Transverse colon (tissue), 4 donors: ENCODE results near the gene CUL1.

Source experiments
- CTCF ChIP-seq, 5 experiments: fragments of 200-600 bp in 3 of 5; fragments of 450-650 bp in 2 of 5; sonication (generic) in 3 of 5; IDR thresholded peaks; 1 replicate in 2 of 5; 2 replicates in 3 of 5; pipeline ENCODE4 v1.5.1; 2016 to 2017; ENCODE audit warnings: antibody characterized with exemption in 5 of 5, inconsistent platforms in 3 of 5, mild to moderate bottlenecking in 2 of 5, moderate library complexity in 1 of 5
- EP300 ChIP-seq: sonication (generic); formaldehyde crosslinking; IDR thresholded peaks from one replicate; pipeline ENCODE4 v1.6.1; 2017; ENCODE audit warnings: antibody characterized with exemption, low read depth
- POLR2A ChIP-seq: fragments of 450-650 bp; IDR thresholded peaks from one replicate; pipeline ENCODE4 v1.6.1; 2016; ENCODE audit warnings: antibody characterized with exemption, mild to moderate bottlenecking, moderate library complexity
- POLR2AphosphoS5 ChIP-seq, 3 donors: sonication (generic); formaldehyde crosslinking; IDR thresholded peaks; one replicate each; pipeline ENCODE4 v1.6.1; 2016; ENCODE audit warnings: antibody characterized with exemption in 3 of 3

DNA sequence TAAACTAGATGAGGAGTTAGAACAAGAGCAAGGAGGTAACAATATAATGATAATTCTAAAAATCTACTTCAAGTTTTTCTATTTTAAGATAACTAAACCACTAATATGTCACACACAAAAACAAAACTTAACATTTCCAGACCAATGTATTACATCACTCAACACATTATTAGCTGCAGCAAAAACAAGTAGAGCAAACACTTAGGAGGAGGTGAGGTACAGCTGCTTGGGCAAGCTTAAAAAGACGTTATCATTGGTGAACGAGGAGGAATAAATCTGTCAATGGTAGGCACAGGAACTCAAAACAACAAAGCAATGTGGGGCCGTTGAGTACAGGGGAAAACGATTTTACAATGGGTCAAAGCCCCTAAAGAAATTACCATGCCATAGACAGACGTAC lies 126.6 kb downstream of the CUL1 start:
- TF ChIP-seq POLR2A (no peak), CTCF (IDR thresholded peaks at IDR 0.05) (no peak), POLR2AphosphoS5 (IDR thresholded peaks at IDR 0.05) (no peak), EP300 (no peak)
